Heart left ventricle (tissue), 16 donors: ENCODE data around the gene DHX40. TPM values are rescaled to one million over a fixed set of nuclear protein-coding genes. Genes with fewer than 3 reads are reported as not detected.

ENCODE experiments used
- ATAC-seq, 4 donors: fragments of 200-7000 bp; cut with Tn5 transposase; one replicate each; pipeline ENCODE4 v1.9.1; 2020 to 2022; ENCODE audit warnings: moderate library complexity in 4 of 4, mild to moderate bottlenecking in 3 of 4, moderate number of reproducible peaks in 1 of 4
- DNase-seq, 5 donors: peaks; one replicate each; pipeline ENCODE4 v3.0.0-alpha.2; 2020
- H3K27ac ChIP-seq, 12 donors: fragments of 200-600 bp; sonication (generic) in 4 of 12; one replicate each; pipeline versions ENCODE4 v1.5.0 to v1.8.0; 2016 to 2022; ENCODE audit warnings: mild to moderate bottlenecking in 2 of 12
- H3K27me3 ChIP-seq, 9 donors: fragments of 200-600 bp; sonication (generic) in 2 of 9; one replicate each; pipeline versions ENCODE4 v1.5.1 to v1.8.0; 2016 to 2022; ENCODE audit warnings: mild to moderate bottlenecking in 3 of 9
- H3K36me3 ChIP-seq, 9 donors: fragments of 200-600 bp; sonication (generic) in 2 of 9; one replicate each; pipeline versions ENCODE4 v1.5.0 to v1.8.0; 2018 to 2022; ENCODE audit warnings: mild to moderate bottlenecking in 2 of 9
- H3K4me1 ChIP-seq, 12 donors: fragments of 200-600 bp; sonication (generic) in 4 of 12; one replicate each; pipeline versions ENCODE4 v1.5.0 to v1.8.0; 2016 to 2022; ENCODE audit warnings: mild to moderate bottlenecking in 3 of 12
- H3K4me3 ChIP-seq, 12 donors: fragments of 200-600 bp; sonication (generic) in 4 of 12; one replicate each; pipeline versions ENCODE4 v1.5.0 to v1.8.0; 2017 to 2022; ENCODE audit warnings: mild to moderate bottlenecking in 9 of 12, moderate library complexity in 4 of 12
- H3K9me3 ChIP-seq, 12 donors: fragments of 200-600 bp; sonication (generic) in 4 of 12; one replicate each; pipeline versions ENCODE4 v1.5.0 to v1.8.0; 2016 to 2022; ENCODE audit warnings: mild to moderate bottlenecking in 1 of 12
- CTCF ChIP-seq, 12 donors: fragments of 200-600 bp; sonication (generic) in 4 of 12; IDR thresholded peaks; one replicate each; pipeline versions ENCODE4 v1.5.0 to v1.8.0; 2018 to 2022; ENCODE audit warnings: antibody characterized with exemption in 12 of 12, mild to moderate bottlenecking in 5 of 12
- POLR2A ChIP-seq, 2 donors: fragments of 450-650 bp; IDR thresholded peaks; one replicate each; pipeline ENCODE4 v1.6.1; 2017; ENCODE audit warnings: antibody characterized with exemption in 2 of 2, mild to moderate bottlenecking in 2 of 2, moderate library complexity in 2 of 2
- WGBS, 4 donors: extraction: QIAGEN DNeasy Blood & Tissue Kit in 2 of 4; methylation state at CpG; one replicate each; pipeline versions ENCODE4 v1.1.5 to v1.1.7; 2013 to 2018; 5-methylcytosine and 5-hydroxymethylcytosine counted together
- intact Hi-C, 10 donors: fragments of 100-400 bp; cut with DNase I; formaldehyde crosslinking; loops; one replicate each; pipeline versions ENCODE4 v1.11.1 to v1.14.2; 2022
- polyA plus RNA-seq, 2 donors: library from polyadenylated mRNA; stranded (reverse); fragments of 200-250 nt; gene quantifications; one replicate each; pipeline ENCODE4 v1.2.3, GENCODE V29; 2013
- total RNA-seq, 9 donors: library from RNA; depleted of rRNA in 2 of 9; stranded (reverse); fragments of >200 nt in 2 of 9; fragmentation: NEBNext Ultra II Directional in 3 of 9; extraction: Animal tissue kit (Norgen Biotek cat#: 25700) in 3 of 9; gene quantifications; one replicate each; pipeline versions ENCODE4 v1.1.0 to v1.2.4, GENCODE V29; 2016 to 2023
- donor health status: ischemic (EF 13 %, LVEDD 7.1; RV severe dilation, severe dysfunction).
- donor health status: healthy with polysubstance abuse.
- donor health status: DM: no; HTN: yes; CAD: no.
- donor health status: DM: no; HTN: no; CAD: no.
- donor health status: ischemic (EF 25% LVEDD 6.9; RV normal size, moderate dysfunction).
- donor health status: ischemic (EF 25% LVEDD 5.7; RV mildly dilated, moderate dysfunction).
- donor health status: healthy.
- donor health status: DM: yes; HTN: yes; CAD: no.
- donor health status: ischemic (EF 35%, LVEDD 5.7; RV mildly dilated, moderate dysfunction).
- donor health status: nonischemic (EF 11% LVEDD 7.7; RV severe dilation, severe dysfunction).
- donor health status: DM: yes; HTN: yes; CAD: no.
- donor health status: PGD.
- donor health status: ischemic (EF 29% LVEDD 5.4; RV normal size, mild dysfunction).
- donor health status: nonischemic (EF 23%, LVEDD 6.1; RV moderate dilation, normal function).

DHX40 gene
- total and polyA plus RNA-seq, 11 donors, result 5.5 to 25.4 (median 21.2) TPM

DNA sequence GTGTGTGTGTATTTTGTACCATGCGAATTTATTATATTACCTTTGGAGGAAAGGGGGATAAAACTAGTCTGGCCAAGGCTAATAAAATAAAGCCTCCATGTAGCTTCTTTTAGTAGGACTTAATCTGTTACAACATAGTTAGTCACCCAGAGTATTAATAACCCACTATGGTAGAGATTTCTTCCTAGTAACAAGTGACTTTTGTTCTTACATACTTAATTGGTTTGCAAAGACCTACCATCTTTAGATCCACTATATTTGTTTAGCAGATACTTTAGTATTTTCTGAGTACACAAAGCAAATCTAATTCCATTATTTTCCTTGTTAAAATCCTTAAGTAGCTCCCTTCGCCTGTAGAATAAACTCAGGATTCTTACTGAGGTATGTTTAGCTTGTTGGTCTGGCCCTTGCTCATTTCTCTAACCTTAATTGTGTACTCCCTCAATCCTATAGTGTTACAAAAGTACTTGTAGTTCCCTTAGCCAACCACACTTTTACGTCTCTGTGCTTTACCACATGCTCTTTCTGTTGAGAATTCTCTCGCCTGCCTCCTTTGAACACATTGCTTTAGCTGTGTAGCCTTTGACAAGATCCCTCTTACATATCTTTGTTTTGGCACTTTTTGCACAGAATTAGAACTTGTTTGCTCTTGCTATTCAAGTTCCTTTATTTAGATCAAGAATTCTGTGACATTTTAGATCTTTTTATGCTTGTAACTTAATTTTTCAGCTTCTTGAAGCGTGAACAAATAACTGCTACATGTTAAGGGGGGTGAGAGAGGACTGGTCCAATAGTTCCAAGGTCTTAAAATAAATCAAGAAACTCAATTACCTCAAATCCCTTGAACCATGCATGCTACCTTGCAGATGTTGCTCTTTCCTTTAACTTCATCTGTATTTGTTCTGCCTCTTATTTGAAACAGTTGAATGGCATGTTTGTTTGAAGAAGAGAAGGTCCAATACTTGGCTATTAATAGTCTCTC lies 78.0 kb downstream of the DHX40 start:
- intact Hi-C loops, result no loop called here
- Histone ChIP-seq H3K4me3 (no peak overlapping the region), H3K36me3 (peaks cover 0 to 47% (median 39%) of the 10 kb centered on the region in 9 donors), H3K4me1 (peaks cover 0 to 80% (median 58%) of the 10 kb centered on the region in 12 donors), H3K9me3 (no peaks in the 10 kb centered on the region), H3K27ac (peak overlapping the region in 1 of 12 donors; percentile 34), H3K27me3 (no peaks in the 10 kb centered on the region)
- DNase-seq (no peak), ATAC-seq (peak; percentile 28 to 67 (median 61))
- WGBS, 4 donors, result 79 to 84% (median 81%) methylated on average over 5 of the region's 5 CpGs
- TF ChIP-seq POLR2A (IDR thresholded peaks at IDR 0.05), result no peak
- no peak for TF ChIP-seq CTCF (IDR thresholded peaks at IDR 0.05)

- ATAC-seq (peak in 1 of 4 donors; percentile 8), DNase-seq (no peak)
- no peaks in the 10 kb centered on the region for H3K9me3 ChIP-seq
- H3K27me3 ChIP-seq, result no peaks in the 10 kb centered on the region
- peak overlapping the region in 2 of 12 donors; percentile 5 to 8 for H3K4me3 ChIP-seq
- TF ChIP-seq CTCF (IDR thresholded peaks at IDR 0.05) (no peak), POLR2A (IDR thresholded peaks at IDR 0.05) (no peak)
- WGBS, 4 donors, result 60 to 71% (median 64%) methylated on average over 6 of the region's 6 CpGs
- no peak overlapping the region for H3K27ac ChIP-seq
- peaks cover 0 to 85% (median 78%) of the 10 kb centered on the region in 9 donors for H3K36me3 ChIP-seq
- H3K4me1 ChIP-seq, result peaks cover 0 to 45% (median 32%) of the 10 kb centered on the region in 12 donors
- intact Hi-C loops, result no loop called here
Observed at GRCh38 chr17:59647288-59647687, 81.9 kb downstream of the DHX40 start.

DNA sequence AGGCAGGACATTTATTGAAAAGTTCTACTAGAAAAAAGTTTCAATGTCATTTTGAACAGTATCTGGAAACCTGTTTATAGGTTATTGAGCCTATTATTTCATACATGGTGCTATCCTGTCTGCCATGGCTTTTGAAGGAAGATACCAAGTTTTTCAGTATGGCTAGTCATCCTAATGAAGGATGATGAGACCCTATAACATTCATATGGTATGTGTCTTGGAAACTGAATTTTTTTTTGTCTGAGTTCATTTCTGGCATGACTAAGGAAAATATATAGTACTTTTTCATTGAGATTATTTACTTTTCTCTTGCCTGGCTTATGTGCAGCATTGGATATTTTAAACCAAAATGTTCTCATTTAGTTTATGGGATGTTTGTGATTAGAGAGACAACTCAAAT lies 84.5 kb downstream of the DHX40 start:
- Histone ChIP-seq H3K27ac (no peak overlapping the region), H3K4me1 (peaks cover 0 to 27% (median 15%) of the 10 kb centered on the region in 12 donors), H3K36me3 (peaks cover 0 to 100% (median 94%) of the 10 kb centered on the region in 9 donors), H3K9me3 (peaks cover 0 to 4% (median 0%) of the 10 kb centered on the region in 12 donors), H3K4me3 (no peak overlapping the region), H3K27me3 (no peaks in the 10 kb centered on the region)
- no peak for DNase-seq
- intact Hi-C loops, result loop anchor here in 3 of 10 donors (5.0 to 10.0 kb wide), 2 partner anchors 37 to 395 kb away; no protein-coding TSS in a partner anchor
- TF ChIP-seq CTCF (IDR thresholded peaks at IDR 0.05) (no peak), POLR2A (IDR thresholded peaks at IDR 0.05) (no peak)
- no peak for ATAC-seq

DNA sequence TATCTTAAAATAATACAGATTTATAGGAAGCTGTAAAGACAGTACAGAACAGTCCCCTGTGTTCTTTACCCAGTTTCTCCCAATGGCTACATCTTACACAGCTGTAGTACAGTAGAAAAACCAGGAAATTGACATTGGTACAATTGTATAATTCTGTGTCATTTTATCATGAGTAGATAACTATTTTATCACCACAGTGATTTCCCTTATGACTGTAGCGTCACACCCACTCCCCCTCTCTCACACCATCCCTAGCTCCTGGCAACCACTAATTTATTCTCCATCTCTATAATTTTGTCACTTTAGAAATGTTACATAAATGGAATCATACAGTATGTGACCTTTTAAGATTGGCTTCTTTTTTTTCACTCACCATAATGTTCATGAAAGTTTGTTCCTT lies 85.2 kb downstream of the DHX40 start:
- H3K27ac ChIP-seq, result no peak overlapping the region
- H3K4me3 ChIP-seq, result no peak overlapping the region
- H3K9me3 ChIP-seq, result peaks cover 0 to 4% (median 0%) of the 10 kb centered on the region in 12 donors
- peaks cover 0 to 21% (median 13%) of the 10 kb centered on the region in 12 donors for H3K4me1 ChIP-seq
- no peaks in the 10 kb centered on the region for H3K27me3 ChIP-seq
- intact Hi-C loops, result loop anchor here in 3 of 10 donors (5.0 to 10.0 kb wide), 2 partner anchors 37 to 394 kb away; no protein-coding TSS in a partner anchor
- DNase-seq (no peak), ATAC-seq (no peak)
- TF ChIP-seq CTCF (IDR thresholded peaks at IDR 0.05), result no peak
- TF ChIP-seq POLR2A (IDR thresholded peaks at IDR 0.05), result no peak
- H3K36me3 ChIP-seq, result peaks cover 0 to 100% (median 94%) of the 10 kb centered on the region in 9 donors
- WGBS, 4 donors, result 83 to 95% (median 93%) methylated on average over 1 of the region's 1 CpG
